GM12878 (cell line): ENCODE measurements around the gene ATP2C1.

Source experiments
- ATF2 ChIP-seq: IDR thresholded peaks from 2 replicates; pipeline ENCODE4 v1.6.1; 2012; ENCODE audit warnings: low read length, inconsistent platforms
- SPI1 ChIP-seq: IDR thresholded peaks from 2 replicates; pipeline ENCODE4 v1.6.1; 2011; ENCODE audit warnings: low read depth, mild to moderate bottlenecking, low read length, moderate library complexity, borderline replicate concordance; ENCODE audit not compliant: insufficient read depth
- TAF1 ChIP-seq: IDR thresholded peaks from 2 replicates; pipeline ENCODE4 v1.6.1; 2011; ENCODE audit warnings: mild to moderate bottlenecking, low read depth, low read length, borderline replicate concordance

GRCh38 chr3:130849091-130849552, 44.8 kb upstream of the ATP2C1 start:
- TF ChIP-seq TAF1 (no peak), SPI1 (no peak), ATF2 (no peak)
